IPS-20b (cell line): ENCODE measurements around the gene CCDC171.
"Not testable (repeated sequence)": the region's sequence is repeated elsewhere in the genome, so short reads cannot be mapped to it uniquely, and the experiment has no call there.

Source experiments
- H3K27ac ChIP-seq: one replicate; pipeline ENCODE4 v1.5.1; 2013; ENCODE audit warnings: low read length
- H3K27me3 ChIP-seq: 2 replicates; pipeline ENCODE4 v1.6.1; 2013; ENCODE audit warnings: mild to moderate bottlenecking, low read length, inconsistent platforms; ENCODE audit not compliant: insufficient read depth
- H3K36me3 ChIP-seq: 2 replicates; pipeline ENCODE4 v1.6.1; 2013; ENCODE audit warnings: low read depth, mild to moderate bottlenecking, inconsistent platforms, low read length, moderate library complexity; ENCODE audit not compliant: insufficient read depth
- H3K4me1 ChIP-seq: 2 replicates; pipeline ENCODE4 v1.6.1; 2013; ENCODE audit warnings: mild to moderate bottlenecking, control low read depth, inconsistent platforms, low read length, moderate library complexity; ENCODE audit not compliant: insufficient read depth
- H3K4me3 ChIP-seq: 2 replicates; pipeline ENCODE4 v1.5.1; 2013; ENCODE audit warnings: mild to moderate bottlenecking, low read length, inconsistent platforms
- H3K9ac ChIP-seq: 2 replicates; pipeline ENCODE4 v1.6.1; 2013; ENCODE audit warnings: low read depth, mild to moderate bottlenecking, inconsistent platforms, low read length, moderate library complexity
- H3K9me3 ChIP-seq: 2 replicates; pipeline ENCODE4 v1.6.1; 2013; ENCODE audit warnings: mild to moderate bottlenecking, low read depth, low read length, inconsistent platforms; ENCODE audit not compliant: insufficient read depth

The CCDC171 gene

GRCh38 chr9:15622318-15622971 is 69.6 kb downstream of the CCDC171 start:
- Histone ChIP-seq H3K4me3 (no peak overlapping the region), H3K9ac (no peak overlapping the region), H3K4me1 (no peaks in the 10 kb centered on the region), H3K27me3 (no peaks in the 10 kb centered on the region), H3K27ac (no peak overlapping the region), H3K9me3 (no peaks in the 10 kb centered on the region), H3K36me3 (no peaks in the 10 kb centered on the region)

GRCh38 chr9:15635752-15636151 is 82.9 kb downstream of the CCDC171 start:
- Histone ChIP-seq H3K27me3 (no peaks in the 10 kb centered on the region), H3K4me3 (no peak overlapping the region), H3K36me3 (no peaks in the 10 kb centered on the region), H3K9me3 (no peaks in the 10 kb centered on the region), H3K9ac (no peak overlapping the region), H3K27ac (no peak overlapping the region), H3K4me1 (no peaks in the 10 kb centered on the region)

- Histone ChIP-seq H3K27ac (no peak overlapping the region), H3K4me1 (no peaks in the 10 kb centered on the region), H3K9ac (no peak overlapping the region), H3K36me3 (no peaks in the 10 kb centered on the region), H3K4me3 (no peak overlapping the region), H3K9me3 (peaks cover 13% of the 10 kb centered on the region), H3K27me3 (no peaks in the 10 kb centered on the region)
These were observed 87.3 kb downstream of the CCDC171 start for GRCh38 chr9:15640121-15640520.

GRCh38 chr9:15641291-15641690 is 88.4 kb downstream of the CCDC171 start:
- Histone ChIP-seq H3K4me1 (no peaks in the 10 kb centered on the region), H3K4me3 (no peak overlapping the region), H3K9me3 (peaks cover 16% of the 10 kb centered on the region), H3K9ac (no peak overlapping the region), H3K36me3 (no peaks in the 10 kb centered on the region), H3K27me3 (no peaks in the 10 kb centered on the region), H3K27ac (no peak overlapping the region)

- Histone ChIP-seq H3K27ac (no peak overlapping the region), H3K9me3 (peaks cover 16% of the 10 kb centered on the region), H3K4me3 (no peak overlapping the region), H3K4me1 (no peaks in the 10 kb centered on the region), H3K27me3 (no peaks in the 10 kb centered on the region), H3K36me3 (no peaks in the 10 kb centered on the region), H3K9ac (no peak overlapping the region)
These were observed 89.6 kb downstream of the CCDC171 start for GRCh38 chr9:15642369-15642962.

GRCh38 chr9:15670246-15670645 is 117.4 kb downstream of the CCDC171 start:
- H3K4me3 ChIP-seq: no peak overlapping the region
- no peak overlapping the region for H3K27ac ChIP-seq
- no peaks in the 10 kb centered on the region for H3K36me3 ChIP-seq
- H3K9ac ChIP-seq: no peak overlapping the region
- no peaks in the 10 kb centered on the region for H3K4me1 ChIP-seq
- no peaks in the 10 kb centered on the region for H3K9me3 ChIP-seq
- H3K27me3 ChIP-seq: no peaks in the 10 kb centered on the region

GRCh38 chr9:15670894-15671293 is 118.1 kb downstream of the CCDC171 start:
- Histone ChIP-seq H3K9me3 (no peaks in the 10 kb centered on the region), H3K4me3 (no peak overlapping the region), H3K9ac (no peak overlapping the region), H3K4me1 (no peaks in the 10 kb centered on the region), H3K27ac (no peak overlapping the region), H3K27me3 (no peaks in the 10 kb centered on the region), H3K36me3 (no peaks in the 10 kb centered on the region)

GRCh38 chr9:15693701-15694100 is 140.9 kb downstream of the CCDC171 start:
- Histone ChIP-seq H3K9me3 (no peaks in the 10 kb centered on the region), H3K27me3 (no peaks in the 10 kb centered on the region), H3K4me1 (no peaks in the 10 kb centered on the region), H3K36me3 (no peaks in the 10 kb centered on the region), H3K9ac (no peak overlapping the region), H3K4me3 (no peak overlapping the region), H3K27ac (no peak overlapping the region)

GRCh38 chr9:15696979-15697378 is 144.1 kb downstream of the CCDC171 start:
- Histone ChIP-seq H3K4me3 (no peak overlapping the region), H3K27me3 (no peaks in the 10 kb centered on the region), H3K4me1 (no peaks in the 10 kb centered on the region), H3K36me3 (no peaks in the 10 kb centered on the region), H3K27ac (no peak overlapping the region), H3K9me3 (no peaks in the 10 kb centered on the region), H3K9ac (no peak overlapping the region)

GRCh38 chr9:15697446-15697851 is 144.6 kb downstream of the CCDC171 start:
- no peaks in the 10 kb centered on the region for H3K4me1 ChIP-seq
- H3K9me3 ChIP-seq: no peaks in the 10 kb centered on the region
- no peaks in the 10 kb centered on the region for H3K36me3 ChIP-seq
- H3K4me3 ChIP-seq: no peak overlapping the region
- H3K27me3 ChIP-seq: no peaks in the 10 kb centered on the region
- no peak overlapping the region for H3K27ac ChIP-seq
- no peak overlapping the region for H3K9ac ChIP-seq

GRCh38 chr9:15699876-15700559 is 147.2 kb downstream of the CCDC171 start:
- not testable (repeated sequence) for H3K4me3 ChIP-seq, H3K9ac ChIP-seq, H3K9me3 ChIP-seq, H3K27ac ChIP-seq, H3K4me1 ChIP-seq, H3K36me3 ChIP-seq, H3K27me3 ChIP-seq

- no peaks in the 10 kb centered on the region for H3K4me1 ChIP-seq
- no peak overlapping the region for H3K9ac ChIP-seq
- no peaks in the 10 kb centered on the region for H3K9me3 ChIP-seq
- no peaks in the 10 kb centered on the region for H3K36me3 ChIP-seq
- H3K4me3 ChIP-seq: no peak overlapping the region
- no peak overlapping the region for H3K27ac ChIP-seq
- no peaks in the 10 kb centered on the region for H3K27me3 ChIP-seq
These were observed 154.2 kb downstream of the CCDC171 start for GRCh38 chr9:15707000-15707399.
